ENCODE measurements around the gene PLXNC1.

Gene PLXNC1

GRCh38 chr12:94262228-94263010, 114.0 kb downstream of the PLXNC1 start:
- no peak for TF ChIP-seq CTCF (conservative IDR thresholded peaks at IDR 0.05; ENCODE audit: low read depth, low read length)
- Histone ChIP-seq H3K79me2 (ENCODE audit: insufficient read depth, low read depth) (no peaks in the 10 kb centered on the region), H4K20me1 (ENCODE audit: insufficient read depth) (no peaks in the 10 kb centered on the region), H3K9ac (no peak overlapping the region), H3K27me3 (ENCODE audit: insufficient read depth, low read depth) (no peaks in the 10 kb centered on the region), H3K36me3 (ENCODE audit: insufficient read depth) (no peaks in the 10 kb centered on the region), H3K4me3 (IDR thresholded peaks at IDR 0.05; ENCODE audit: insufficient read depth, low read depth, low read length) (no peak overlapping the region), H3K4me1 (ENCODE audit: low read depth, poor library complexity, severe bottlenecking) (peaks cover 6% of the 10 kb centered on the region), H3K27ac (no peak overlapping the region), H2AFZ (ENCODE audit: low read depth) (no peak overlapping the region), H3K4me2 (no peak overlapping the region)

- Histone ChIP-seq H3K9ac (no peak overlapping the region), H2AFZ (ENCODE audit: low read depth) (no peak overlapping the region), H3K4me3 (IDR thresholded peaks at IDR 0.05; ENCODE audit: insufficient read depth, low read depth, low read length) (no peak overlapping the region), H3K4me2 (no peak overlapping the region), H3K27ac (no peak overlapping the region), H4K20me1 (ENCODE audit: insufficient read depth) (no peaks in the 10 kb centered on the region), H3K27me3 (ENCODE audit: insufficient read depth, low read depth) (no peaks in the 10 kb centered on the region), H3K79me2 (ENCODE audit: insufficient read depth, low read depth) (no peaks in the 10 kb centered on the region), H3K36me3 (ENCODE audit: insufficient read depth) (no peaks in the 10 kb centered on the region), H3K4me1 (ENCODE audit: low read depth, poor library complexity, severe bottlenecking) (peaks cover 2% of the 10 kb centered on the region)
- TF ChIP-seq CTCF (conservative IDR thresholded peaks at IDR 0.05; ENCODE audit: low read depth, low read length), result no peak
Measured at GRCh38 chr12:94263011-94263811, 114.8 kb downstream of the PLXNC1 start.

GRCh38 chr12:94263905-94264561, 115.7 kb downstream of the PLXNC1 start:
- Histone ChIP-seq H3K27ac (no peak overlapping the region), H3K4me3 (IDR thresholded peaks at IDR 0.05; ENCODE audit: insufficient read depth, low read depth, low read length) (no peak overlapping the region), H3K27me3 (ENCODE audit: insufficient read depth, low read depth) (no peaks in the 10 kb centered on the region), H2AFZ (ENCODE audit: low read depth) (no peak overlapping the region), H3K36me3 (ENCODE audit: insufficient read depth) (no peaks in the 10 kb centered on the region), H3K4me2 (no peak overlapping the region), H3K4me1 (ENCODE audit: low read depth, poor library complexity, severe bottlenecking) (no peaks in the 10 kb centered on the region), H3K79me2 (ENCODE audit: insufficient read depth, low read depth) (no peaks in the 10 kb centered on the region), H3K9ac (no peak overlapping the region), H4K20me1 (ENCODE audit: insufficient read depth) (no peaks in the 10 kb centered on the region)
- no peak for TF ChIP-seq CTCF (conservative IDR thresholded peaks at IDR 0.05; ENCODE audit: low read depth, low read length)

GRCh38 chr12:94264736-94265485, 116.5 kb downstream of the PLXNC1 start:
- H3K27me3 ChIP-seq (ENCODE audit: insufficient read depth, low read depth), result no peaks in the 10 kb centered on the region
- no peak overlapping the region for H3K4me3 ChIP-seq (IDR thresholded peaks at IDR 0.05; ENCODE audit: insufficient read depth, low read depth, low read length)
- H3K4me1 ChIP-seq (ENCODE audit: low read depth, poor library complexity, severe bottlenecking), result peaks cover 3% of the 10 kb centered on the region
- no peaks in the 10 kb centered on the region for H3K79me2 ChIP-seq (ENCODE audit: insufficient read depth, low read depth)
- H3K36me3 ChIP-seq (ENCODE audit: insufficient read depth), result no peaks in the 10 kb centered on the region
- H3K9ac ChIP-seq, result no peak overlapping the region
- H2AFZ ChIP-seq (ENCODE audit: low read depth), result no peak overlapping the region
- no peak overlapping the region for H3K4me2 ChIP-seq
- no peak for TF ChIP-seq CTCF (conservative IDR thresholded peaks at IDR 0.05; ENCODE audit: low read depth, low read length)
- no peak overlapping the region for H3K27ac ChIP-seq
- no peaks in the 10 kb centered on the region for H4K20me1 ChIP-seq (ENCODE audit: insufficient read depth)
